GM20431 (cell line): ENCODE measurements around the gene PDLIM5.

Source experiments
- in situ Hi-C: fragments of 300-500 bp; cut with MseI, MboI; formaldehyde crosslinking; loops from one replicate; pipeline ENCODE4 v1.15.0; 2020; ENCODE audit warnings: low sequenced_read_pairs; ENCODE audit not compliant: unreplicated experiment

Gene PDLIM5

GRCh38 chr4:94669672-94670664 lies 218.2 kb downstream of the PDLIM5 start:
- in situ Hi-C loops: no loop called here

- in situ Hi-C loops: no loop called here
Observed at GRCh38 chr4:94671113-94671512, 219.4 kb downstream of the PDLIM5 start.

GRCh38 chr4:94673961-94674360 lies 222.2 kb downstream of the PDLIM5 start:
- in situ Hi-C loops: no loop called here

- in situ Hi-C loops: no loop called here
Observed at GRCh38 chr4:94676970-94677369, 225.2 kb downstream of the PDLIM5 start.

- in situ Hi-C loops: no loop called here
Observed at GRCh38 chr4:94678896-94679295, 227.2 kb downstream of the PDLIM5 start.

- in situ Hi-C loops: no loop called here
Observed at GRCh38 chr4:94680176-94680862, 228.6 kb downstream of the PDLIM5 start.

GRCh38 chr4:94686086-94686485 lies 234.3 kb downstream of the PDLIM5 start:
- in situ Hi-C loops: no loop called here

- in situ Hi-C loops: no loop called here
Observed at GRCh38 chr4:94689155-94689860, 237.6 kb downstream of the PDLIM5 start.

- in situ Hi-C loops: no loop called here
Observed at GRCh38 chr4:94690851-94691254, 239.1 kb downstream of the PDLIM5 start.

- in situ Hi-C loops: no loop called here
Observed at GRCh38 chr4:94691552-94691951, 239.8 kb downstream of the PDLIM5 start.

- in situ Hi-C loops: no loop called here
Observed at GRCh38 chr4:94695384-94695783, 243.6 kb downstream of the PDLIM5 start.

- in situ Hi-C loops: no loop called here
Observed at GRCh38 chr4:94698187-94698586, 246.4 kb downstream of the PDLIM5 start.

- in situ Hi-C loops: no loop called here
Observed at GRCh38 chr4:94700298-94700697, 248.6 kb downstream of the PDLIM5 start.

- in situ Hi-C loops: no loop called here
Observed at GRCh38 chr4:94701631-94702300, 250.0 kb downstream of the PDLIM5 start.

GRCh38 chr4:94711635-94712034 lies 259.9 kb downstream of the PDLIM5 start:
- in situ Hi-C loops: no loop called here

- in situ Hi-C loops: no loop called here
Observed at GRCh38 chr4:94714365-94715160, 262.8 kb downstream of the PDLIM5 start.

GRCh38 chr4:94715726-94716125 lies 264.0 kb downstream of the PDLIM5 start:
- in situ Hi-C loops: no loop called here
